Neutrophil (primary cell): ENCODE results near the gene SMYD5.

Experiments used
- H3K27ac ChIP-seq: fragments of 200-600 bp; sonication (generic); 2 replicates; pipeline ENCODE4 v1.5.1; 2016; ENCODE audit warnings: mild to moderate bottlenecking, moderate library complexity
- H3K27me3 ChIP-seq: fragments of 200-600 bp; sonication (generic); 2 replicates; pipeline ENCODE4 v1.6.0; 2016; ENCODE audit warnings: mild to moderate bottlenecking
- H3K36me3 ChIP-seq: fragments of 200-600 bp; sonication (generic); 2 replicates; pipeline ENCODE4 v1.5.1; 2017
- H3K4me1 ChIP-seq, 2 experiments: fragments of 200-600 bp in 1 of 2; sonication (generic) in 1 of 2; 1 replicate in 1 of 2; 2 replicates in 1 of 2; pipeline versions ENCODE4 v1.5.1 to v1.6.1; 2013 to 2016; ENCODE audit warnings: low read depth in 1 of 2, low read length in 1 of 2, mild to moderate bottlenecking in 1 of 2, moderate library complexity in 1 of 2; ENCODE audit not compliant: control insufficient read depth in 1 of 2, insufficient read depth in 1 of 2
- H3K4me3 ChIP-seq, 2 experiments: fragments of 200-600 bp in 1 of 2; sonication (generic) in 1 of 2; 1 replicate in 1 of 2; 2 replicates in 1 of 2; pipeline ENCODE4 v1.5.1; 2013 to 2016; ENCODE audit warnings: low read depth in 1 of 2, low read length in 1 of 2, mild to moderate bottlenecking in 1 of 2, moderate library complexity in 1 of 2
- H3K9me3 ChIP-seq: fragments of 200-600 bp; sonication (generic); 2 replicates; pipeline ENCODE4 v1.5.1; 2016
- TF ChIP-seq, protein P1 (sequence below): fragments of 200-600 bp; sonication (generic); IDR thresholded peaks from 2 replicates; pipeline ENCODE4 v1.5.1; 2016; ENCODE audit warnings: antibody characterized with exemption

SMYD5 gene

DNA sequence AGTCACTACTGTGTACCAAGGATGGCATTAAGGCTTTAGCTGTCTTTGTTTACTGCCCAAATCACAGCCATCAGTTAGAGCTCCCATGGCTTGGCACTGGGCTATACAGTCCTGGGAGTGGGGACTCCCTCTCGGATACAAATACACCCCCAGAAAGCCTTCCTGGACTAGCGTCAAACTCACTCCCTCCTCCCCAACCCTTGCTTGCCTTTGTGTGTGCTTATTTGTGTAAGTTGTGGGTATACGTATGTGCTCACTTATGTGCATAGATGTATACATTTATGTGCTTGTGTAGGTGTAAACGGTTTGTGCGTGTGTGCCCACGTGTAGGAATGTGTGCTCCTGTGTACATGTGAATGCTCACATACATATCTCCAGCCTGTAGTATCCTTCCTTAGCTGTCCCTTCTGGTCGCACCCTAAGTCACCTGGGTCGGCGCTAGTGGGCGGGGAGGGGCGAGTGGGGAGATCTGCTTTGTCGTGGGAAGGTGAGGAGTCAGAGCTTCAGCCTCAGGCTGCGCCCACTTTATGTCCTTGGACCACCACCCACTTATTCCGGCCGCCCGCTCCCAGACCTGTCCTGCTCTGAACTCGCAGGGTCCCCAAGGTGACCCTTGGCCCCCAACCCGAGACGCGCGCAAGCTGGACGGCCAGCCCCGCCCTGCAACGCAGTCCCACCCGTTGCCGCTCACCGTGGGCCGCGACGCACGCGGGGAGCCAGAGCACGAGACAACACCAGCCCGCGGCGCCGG, 18.5 kb downstream of the SMYD5 start:
- H3K36me3 ChIP-seq: peaks cover 14% of the 10 kb centered on the region
- TF ChIP-seq, protein P1, sequence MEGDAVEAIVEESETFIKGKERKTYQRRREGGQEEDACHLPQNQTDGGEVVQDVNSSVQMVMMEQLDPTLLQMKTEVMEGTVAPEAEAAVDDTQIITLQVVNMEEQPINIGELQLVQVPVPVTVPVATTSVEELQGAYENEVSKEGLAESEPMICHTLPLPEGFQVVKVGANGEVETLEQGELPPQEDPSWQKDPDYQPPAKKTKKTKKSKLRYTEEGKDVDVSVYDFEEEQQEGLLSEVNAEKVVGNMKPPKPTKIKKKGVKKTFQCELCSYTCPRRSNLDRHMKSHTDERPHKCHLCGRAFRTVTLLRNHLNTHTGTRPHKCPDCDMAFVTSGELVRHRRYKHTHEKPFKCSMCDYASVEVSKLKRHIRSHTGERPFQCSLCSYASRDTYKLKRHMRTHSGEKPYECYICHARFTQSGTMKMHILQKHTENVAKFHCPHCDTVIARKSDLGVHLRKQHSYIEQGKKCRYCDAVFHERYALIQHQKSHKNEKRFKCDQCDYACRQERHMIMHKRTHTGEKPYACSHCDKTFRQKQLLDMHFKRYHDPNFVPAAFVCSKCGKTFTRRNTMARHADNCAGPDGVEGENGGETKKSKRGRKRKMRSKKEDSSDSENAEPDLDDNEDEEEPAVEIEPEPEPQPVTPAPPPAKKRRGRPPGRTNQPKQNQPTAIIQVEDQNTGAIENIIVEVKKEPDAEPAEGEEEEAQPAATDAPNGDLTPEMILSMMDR: no peak
- H3K4me3 ChIP-seq: peak overlapping the region; percentile 96 to 100
- peaks cover 23 to 25% of the 10 kb centered on the region in 2 experiments for H3K4me1 ChIP-seq
- H3K27ac ChIP-seq: peak overlapping the region; percentile 82
- H3K27me3 ChIP-seq: no peaks in the 10 kb centered on the region
- no peaks in the 10 kb centered on the region for H3K9me3 ChIP-seq

DNA sequence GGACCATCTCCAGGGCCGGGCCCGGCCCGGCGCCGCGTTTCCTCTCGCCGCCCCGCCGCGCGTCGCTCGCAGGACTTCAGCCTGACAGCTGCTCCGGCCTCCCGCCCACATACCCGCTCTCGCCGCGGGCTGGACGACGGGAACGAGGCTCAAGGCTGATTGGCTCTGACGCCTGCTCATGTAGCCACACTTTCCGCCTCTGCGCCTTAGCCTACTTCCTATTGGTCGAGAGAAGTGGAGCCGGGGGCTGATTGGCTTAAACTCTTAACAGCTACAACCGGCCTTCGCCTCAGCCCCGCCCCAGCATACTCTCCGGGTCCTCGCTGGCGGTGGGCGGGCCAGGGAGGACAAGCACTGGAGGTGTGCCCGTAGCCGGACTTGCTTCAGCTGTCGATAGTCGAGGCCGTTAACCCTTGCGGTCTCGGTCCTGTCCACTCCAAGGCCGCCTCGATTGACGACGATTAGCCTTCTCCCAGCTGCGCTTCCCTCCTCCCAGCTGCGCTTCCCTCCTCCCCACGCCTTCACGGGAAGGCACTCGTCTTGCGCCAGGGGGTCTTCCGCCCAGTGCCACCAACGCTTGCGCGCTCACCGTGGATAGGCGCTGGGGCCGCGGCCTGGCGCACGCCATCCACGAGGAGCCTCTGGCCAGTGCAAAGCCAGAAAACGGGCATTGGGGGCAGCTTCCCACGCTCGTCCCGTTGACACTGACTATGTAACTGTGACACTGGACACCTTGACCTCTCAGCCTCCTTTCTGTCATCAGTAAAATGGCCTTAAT, 19.3 kb downstream of the SMYD5 start, which contains the start of gene PRADC1:
PRADC1 (minus strand) TSS at position 86 of the 778 bp plus-strand sequence; CDS start at position 7, 79 bp downstream.
- peak within 1 kb of the TSS; percentile 96 to 100 for H3K4me3 ChIP-seq

DNA sequence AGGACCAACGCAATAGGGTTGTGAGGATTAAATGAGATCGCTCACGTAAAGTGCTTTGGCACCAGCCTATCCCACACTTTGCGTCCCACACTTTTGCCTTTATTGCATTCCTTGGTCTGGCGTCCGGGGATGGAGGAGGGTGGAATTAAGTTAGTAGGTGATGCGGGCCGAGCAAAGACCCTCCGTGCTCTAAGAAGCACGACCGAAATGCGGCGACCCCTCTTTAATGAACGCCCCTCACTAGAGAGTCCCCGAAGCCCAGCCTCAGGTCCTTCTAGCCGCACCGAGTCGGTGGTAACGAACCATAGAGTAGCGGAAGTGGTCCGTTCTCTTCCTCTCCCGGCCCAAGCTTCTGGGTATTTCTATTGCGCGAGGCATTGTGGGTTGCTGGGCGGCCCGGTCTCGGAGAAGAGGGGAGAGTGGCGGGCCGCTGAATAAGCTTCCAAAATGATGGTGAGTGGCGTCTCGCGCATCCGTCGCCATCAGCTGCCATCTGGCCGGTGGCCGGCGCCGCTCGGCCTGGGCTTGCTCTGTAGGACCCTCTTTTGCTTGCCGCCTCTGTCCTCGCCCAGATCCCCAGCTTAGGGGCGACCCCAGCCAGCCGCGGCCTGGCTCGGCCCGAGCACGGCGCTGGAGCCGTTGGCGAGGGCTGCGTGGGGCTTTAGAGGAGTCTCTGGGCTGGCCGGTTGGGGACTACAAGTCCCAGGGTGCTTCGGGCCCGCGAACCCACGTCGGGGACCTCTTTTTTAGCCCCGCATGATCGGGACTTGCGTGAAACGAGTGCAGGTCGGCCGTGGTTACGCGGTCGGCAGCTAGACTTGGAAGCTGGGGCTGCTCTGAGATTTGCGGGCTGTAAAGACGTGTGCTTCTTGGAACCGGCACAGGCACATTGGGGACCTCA, 20.1 kb downstream of the SMYD5 start, which contains the start of gene CCT7:
CCT7 (plus strand) TSS at position 377 of the 901 bp plus-strand sequence; CDS start at position 448, 71 bp downstream.
- Histone ChIP-seq H3K27ac (peak within 1 kb of the TSS; percentile 82), H3K4me1 (peaks cover 23 to 25% of the 10 kb centered on the region in 2 experiments), H3K4me3 (peak within 1 kb of the TSS; percentile 96 to 100), H3K27me3 (no peaks in the 10 kb centered on the region), H3K36me3 (peaks cover 2% of the 10 kb centered on the region), H3K9me3 (no peaks in the 10 kb centered on the region)
- TF ChIP-seq, protein P1: no peak

More for the DNA sequence above, 19.3 kb downstream of the SMYD5 start, which contains the start of gene PRADC1:
- H3K27me3 ChIP-seq: no peaks in the 10 kb centered on the region
- TF ChIP-seq, protein P1: peak; percentile 43
- peak within 1 kb of the TSS; percentile 82 for H3K27ac ChIP-seq
- H3K4me1 ChIP-seq: peaks cover 23 to 25% of the 10 kb centered on the region in 2 experiments
- H3K36me3 ChIP-seq: peaks cover 7% of the 10 kb centered on the region
- no peaks in the 10 kb centered on the region for H3K9me3 ChIP-seq

DNA sequence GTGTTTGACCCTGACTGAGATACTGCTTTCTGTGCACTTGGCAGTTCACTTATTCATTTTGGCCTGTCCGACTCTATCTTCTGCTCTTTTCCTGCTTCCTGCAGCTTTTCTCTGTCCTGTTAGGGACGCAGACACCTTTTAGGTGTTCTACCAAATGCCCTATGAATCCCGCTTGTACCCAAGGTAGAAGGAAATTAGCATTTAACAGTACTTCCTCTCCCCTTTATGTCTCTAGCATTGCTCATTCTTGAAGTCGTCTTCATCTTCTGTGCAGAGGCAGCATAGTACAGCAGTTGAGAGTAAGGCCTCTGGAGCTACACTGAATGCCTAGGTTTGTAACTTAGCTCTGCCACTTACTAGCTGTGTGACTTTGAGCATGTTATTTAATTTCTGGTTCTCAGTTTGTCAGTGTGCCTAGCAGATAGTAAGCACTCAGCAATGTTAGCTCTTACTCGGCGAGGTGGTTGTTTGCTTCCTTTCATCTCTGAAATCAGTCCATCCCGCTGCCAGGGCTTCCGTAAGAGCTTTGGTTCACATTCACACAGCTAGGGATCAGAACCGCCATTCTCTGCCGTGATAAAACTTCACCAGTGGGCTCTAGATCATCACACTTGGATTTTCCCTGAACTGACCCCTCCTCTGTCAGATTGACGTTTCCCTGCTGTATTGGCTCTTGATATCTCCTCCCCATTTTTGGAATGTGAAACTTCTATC, 21.4 kb downstream of the SMYD5 start:
- Histone ChIP-seq H3K4me3 (peak overlapping the region; percentile 96 to 100), H3K36me3 (peaks cover 15% of the 10 kb centered on the region), H3K9me3 (no peaks in the 10 kb centered on the region), H3K27ac (no peak overlapping the region), H3K4me1 (peaks cover 23 to 25% of the 10 kb centered on the region in 2 experiments), H3K27me3 (no peaks in the 10 kb centered on the region)
- TF ChIP-seq, protein P1: no peak
